Hematopoietic multipotent progenitor cell treated with erythropoietin and hydrocortisone succinate and interleukin-3 and kit ligand, for 15 days (in vitro differentiated cells): Measurements from ENCODE around the gene VASN.

ENCODE experiments used
- DNase-seq: peaks from one replicate; pipeline ENCODE4 v3.0.0-alpha.2; 2015; ENCODE audit warnings: low spot score

VASN gene

GRCh38 chr16:4372578-4373355 lies 1.1 kb downstream of the VASN start:
- peak; percentile 24 for DNase-seq

- no peak for DNase-seq
Measured at GRCh38 chr16:4373356-4373908, 1.8 kb downstream of the VASN start.

DNA sequence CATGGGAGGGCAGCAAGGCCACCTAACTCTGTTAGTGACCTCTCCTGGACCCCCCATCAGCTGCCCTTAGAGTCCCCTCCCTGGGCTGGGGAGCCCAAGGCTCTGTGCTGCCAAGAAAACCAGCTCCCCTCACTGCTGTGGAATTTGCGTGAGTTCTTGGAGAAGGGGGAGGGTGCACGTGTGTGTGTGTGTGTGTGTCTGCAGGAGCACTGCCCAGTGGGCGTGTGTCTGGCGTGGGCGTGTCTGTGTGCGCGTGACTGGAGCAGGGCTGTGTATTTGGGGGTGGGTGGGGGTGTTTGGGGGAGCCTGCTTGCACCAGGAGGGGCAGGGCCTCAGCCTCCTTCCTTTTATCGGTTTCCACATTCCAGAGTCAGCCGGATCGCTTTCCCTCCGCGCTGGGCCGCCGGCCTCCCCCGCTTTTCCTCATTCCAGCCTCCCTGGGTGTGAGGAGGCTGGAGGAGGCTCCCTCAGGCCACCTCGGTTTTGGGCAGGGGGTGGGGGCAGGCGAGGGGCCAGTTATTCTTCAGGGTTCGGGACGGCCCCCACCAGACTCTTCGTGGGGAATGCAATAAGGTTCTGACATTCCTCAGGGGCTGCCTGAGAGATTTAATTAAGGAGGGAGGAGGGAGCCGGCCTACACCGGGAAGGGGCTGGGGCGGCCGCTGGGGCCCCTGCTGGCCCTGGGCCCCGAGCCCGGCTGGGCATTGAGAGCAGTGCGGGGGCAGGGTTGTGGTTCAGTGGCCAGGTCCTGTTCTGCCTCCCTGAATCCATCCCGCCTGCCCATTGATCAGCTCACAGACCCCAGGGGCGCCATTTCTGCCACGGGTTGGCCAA lies 2.5 kb downstream of the VASN start:
- DNase-seq, result peak; percentile 16

GRCh38 chr16:4375717-4376116 lies 4.1 kb downstream of the VASN start:
- no peak for DNase-seq

- DNase-seq, result no peak
Measured at GRCh38 chr16:4376126-4376892, 4.7 kb downstream of the VASN start.

GRCh38 chr16:4376893-4377572 lies 5.4 kb downstream of the VASN start:
- DNase-seq, result no peak

DNA sequence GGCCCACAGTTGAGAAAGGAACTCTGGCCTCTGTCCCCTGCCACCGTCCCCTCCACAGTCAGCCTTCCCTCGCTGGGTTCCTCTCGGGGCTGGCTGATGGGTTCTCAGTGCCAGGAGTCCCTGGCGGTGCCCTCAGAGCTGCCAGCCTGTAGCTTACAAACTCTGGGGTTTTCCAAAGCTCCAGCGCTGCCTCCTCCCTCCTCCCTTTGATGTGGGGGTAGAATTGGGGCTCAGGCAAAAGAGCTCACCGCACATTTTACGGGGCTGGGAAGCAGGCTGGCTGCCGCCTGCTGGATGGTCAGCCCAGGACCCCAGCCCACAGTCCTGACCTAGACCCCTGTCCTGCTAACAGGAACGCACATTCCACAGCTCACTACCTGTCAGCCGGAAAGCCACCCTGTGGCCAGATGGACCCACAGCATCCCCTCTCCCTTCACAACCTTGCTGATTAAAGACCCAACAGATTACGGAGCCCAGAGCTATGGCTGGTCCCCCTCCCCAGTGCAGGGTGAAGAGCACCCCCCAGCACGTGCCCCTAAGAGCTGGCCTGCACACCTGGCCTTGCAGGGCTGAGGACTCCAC lies 6.0 kb downstream of the VASN start:
- DNase-seq, result no peak

DNA sequence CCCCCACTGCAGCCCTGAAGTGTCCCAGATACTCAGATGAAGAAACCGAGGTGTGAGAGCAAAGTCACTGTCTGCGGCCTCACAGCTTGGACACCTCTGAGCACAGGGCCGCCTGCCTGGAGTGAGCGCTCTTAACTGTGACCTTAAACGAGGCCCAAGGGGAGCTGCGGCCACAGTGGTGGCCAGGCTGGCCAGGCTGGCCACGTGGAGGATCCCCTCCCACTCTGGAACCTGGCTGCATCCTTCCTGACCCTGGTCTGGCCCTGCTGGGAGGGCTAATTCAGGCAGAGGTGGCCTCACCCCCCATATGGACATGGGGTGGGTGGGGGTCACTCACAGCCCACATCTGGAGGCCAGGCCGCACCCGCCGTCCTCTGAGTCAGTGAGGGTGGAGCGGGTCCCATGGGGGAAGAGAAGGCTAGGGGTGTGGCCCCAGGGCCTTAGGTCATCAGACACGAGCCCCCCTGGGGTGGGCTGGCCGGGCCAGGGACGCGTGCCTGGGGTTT lies 6.6 kb downstream of the VASN start:
- DNase-seq, result no peak

GRCh38 chr16:4378999-4379690 lies 7.5 kb downstream of the VASN start:
- no peak for DNase-seq

DNA sequence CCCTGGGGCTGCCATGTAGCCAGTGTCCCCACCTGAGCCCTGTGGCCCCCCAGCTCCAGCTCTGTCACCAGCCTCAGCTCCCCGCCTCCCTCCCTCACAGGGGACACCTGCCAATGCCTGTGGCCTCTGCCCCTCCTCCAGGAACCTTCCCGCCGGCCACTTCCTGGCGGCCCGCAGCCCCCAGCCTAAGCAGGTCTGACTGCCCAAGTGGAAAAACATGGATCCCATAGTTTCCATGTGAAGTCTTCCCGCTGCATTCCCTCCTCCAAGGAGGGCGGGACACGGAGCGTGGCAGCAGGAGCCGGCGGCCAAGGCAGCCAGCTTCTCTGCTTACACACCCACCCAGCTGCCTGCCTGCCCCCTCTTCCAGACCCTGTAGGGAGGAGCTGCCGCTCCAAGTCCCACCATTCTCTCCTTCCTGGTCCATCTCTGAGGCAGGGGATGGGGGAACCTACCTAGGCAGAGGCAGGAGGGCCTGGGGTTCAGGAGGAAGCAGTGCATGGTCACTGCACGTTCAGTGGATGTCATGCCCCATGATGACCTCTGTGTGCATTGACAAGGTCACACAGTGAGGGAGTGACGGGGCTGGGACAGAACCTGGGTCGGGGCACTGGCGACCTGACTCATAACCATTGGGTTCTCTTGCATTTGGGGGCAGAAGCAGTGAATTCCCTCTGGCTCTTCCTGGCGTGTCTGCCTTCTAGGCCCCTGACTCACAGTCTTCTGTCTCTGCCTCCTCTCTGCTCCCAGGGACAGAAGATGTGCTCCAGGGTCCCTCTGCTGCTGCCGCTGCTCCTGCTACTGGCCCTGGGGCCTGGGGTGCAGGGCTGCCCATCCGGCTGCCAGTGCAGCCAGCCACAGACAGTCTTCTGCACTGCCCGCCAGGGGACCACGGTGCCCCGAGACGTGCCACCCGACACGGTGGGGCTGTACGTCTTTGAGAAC lies 8.7 kb downstream of the VASN start:
- no peak for DNase-seq

DNA sequence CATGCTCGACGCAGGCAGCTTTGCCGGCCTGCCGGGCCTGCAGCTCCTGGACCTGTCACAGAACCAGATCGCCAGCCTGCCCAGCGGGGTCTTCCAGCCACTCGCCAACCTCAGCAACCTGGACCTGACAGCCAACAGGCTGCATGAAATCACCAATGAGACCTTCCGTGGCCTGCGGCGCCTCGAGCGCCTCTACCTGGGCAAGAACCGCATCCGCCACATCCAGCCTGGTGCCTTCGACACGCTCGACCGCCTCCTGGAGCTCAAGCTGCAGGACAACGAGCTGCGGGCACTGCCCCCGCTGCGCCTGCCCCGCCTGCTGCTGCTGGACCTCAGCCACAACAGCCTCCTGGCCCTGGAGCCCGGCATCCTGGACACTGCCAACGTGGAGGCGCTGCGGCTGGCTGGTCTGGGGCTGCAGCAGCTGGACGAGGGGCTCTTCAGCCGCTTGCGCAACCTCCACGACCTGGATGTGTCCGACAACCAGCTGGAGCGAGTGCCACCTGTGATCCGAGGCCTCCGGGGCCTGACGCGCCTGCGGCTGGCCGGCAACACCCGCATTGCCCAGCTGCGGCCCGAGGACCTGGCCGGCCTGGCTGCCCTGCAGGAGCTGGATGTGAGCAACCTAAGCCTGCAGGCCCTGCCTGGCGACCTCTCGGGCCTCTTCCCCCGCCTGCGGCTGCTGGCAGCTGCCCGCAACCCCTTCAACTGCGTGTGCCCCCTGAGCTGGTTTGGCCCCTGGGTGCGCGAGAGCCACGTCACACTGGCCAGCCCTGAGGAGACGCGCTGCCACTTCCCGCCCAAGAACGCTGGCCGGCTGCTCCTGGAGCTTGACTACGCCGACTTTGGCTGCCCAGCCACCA lies 9.7 kb downstream of the VASN start:
- no peak for DNase-seq

DNA sequence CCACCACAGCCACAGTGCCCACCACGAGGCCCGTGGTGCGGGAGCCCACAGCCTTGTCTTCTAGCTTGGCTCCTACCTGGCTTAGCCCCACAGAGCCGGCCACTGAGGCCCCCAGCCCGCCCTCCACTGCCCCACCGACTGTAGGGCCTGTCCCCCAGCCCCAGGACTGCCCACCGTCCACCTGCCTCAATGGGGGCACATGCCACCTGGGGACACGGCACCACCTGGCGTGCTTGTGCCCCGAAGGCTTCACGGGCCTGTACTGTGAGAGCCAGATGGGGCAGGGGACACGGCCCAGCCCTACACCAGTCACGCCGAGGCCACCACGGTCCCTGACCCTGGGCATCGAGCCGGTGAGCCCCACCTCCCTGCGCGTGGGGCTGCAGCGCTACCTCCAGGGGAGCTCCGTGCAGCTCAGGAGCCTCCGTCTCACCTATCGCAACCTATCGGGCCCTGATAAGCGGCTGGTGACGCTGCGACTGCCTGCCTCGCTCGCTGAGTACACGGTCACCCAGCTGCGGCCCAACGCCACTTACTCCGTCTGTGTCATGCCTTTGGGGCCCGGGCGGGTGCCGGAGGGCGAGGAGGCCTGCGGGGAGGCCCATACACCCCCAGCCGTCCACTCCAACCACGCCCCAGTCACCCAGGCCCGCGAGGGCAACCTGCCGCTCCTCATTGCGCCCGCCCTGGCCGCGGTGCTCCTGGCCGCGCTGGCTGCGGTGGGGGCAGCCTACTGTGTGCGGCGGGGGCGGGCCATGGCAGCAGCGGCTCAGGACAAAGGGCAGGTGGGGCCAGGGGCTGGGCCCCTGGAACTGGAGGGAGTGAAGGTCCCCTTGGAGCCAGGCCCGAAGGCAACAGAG lies 10.5 kb downstream of the VASN start:
- no peak for DNase-seq

- DNase-seq, result no peak
Measured at GRCh38 chr16:4382795-4383357, 11.2 kb downstream of the VASN start.

GRCh38 chr16:4383591-4384444 lies 12.2 kb downstream of the VASN start:
- DNase-seq, result no peak

- no peak for DNase-seq
Measured at GRCh38 chr16:4384509-4384942, 12.9 kb downstream of the VASN start.
